H1 (cell line): Measurements from ENCODE around the gene BRAP. TPM values are rescaled to one million over a fixed set of nuclear protein-coding genes. Genes with fewer than 3 reads are reported as not detected.

ENCODE experiments used
- GABPA ChIP-seq: IDR thresholded peaks from 2 replicates; pipeline ENCODE4 v1.6.1; 2011; ENCODE audit warnings: mild to moderate bottlenecking, low read length, moderate library complexity, borderline replicate concordance; ENCODE audit not compliant: insufficient read depth
- POLR2A ChIP-seq, 2 experiments: IDR thresholded peaks; 1 replicate in 1 of 2; 2 replicates in 1 of 2; pipeline ENCODE4 v1.6.1; 2011; ENCODE audit warnings: low read depth in 2 of 2, low read length in 2 of 2, mild to moderate bottlenecking in 2 of 2; ENCODE audit errors: control extremely low read depth in 1 of 2
- RXRA ChIP-seq: IDR thresholded peaks from 2 replicates; pipeline ENCODE4 v1.6.1; 2011; ENCODE audit warnings: low read depth, mild to moderate bottlenecking, low read length, moderate library complexity; ENCODE audit not compliant: insufficient read depth
- YY1 ChIP-seq: IDR thresholded peaks from 2 replicates; pipeline ENCODE4 v1.6.1; 2011; ENCODE audit warnings: low read depth, mild to moderate bottlenecking, low read length
- ZNF274 ChIP-seq: IDR thresholded peaks from 2 replicates; pipeline ENCODE4 v1.7.0; 2012; ENCODE audit warnings: low read length, borderline replicate concordance; ENCODE audit errors: extremely low read depth
- polyA plus RNA-seq, 7 experiments: library from polyadenylated mRNA; depleted of rRNA in 3 of 7; stranded (reverse) in 5 of 7; unstranded in 2 of 7; fragments of >200 nt in 5 of 7; fragments of 200-250 nt in 2 of 7; gene quantifications; 1 replicate in 5 of 7; 2 replicates in 1 of 7; 4 replicates in 1 of 7; pipeline versions ENCODE4 v1.2.1 to v1.2.3, GENCODE V29; 2011 to 2013; ENCODE audit warnings: missing spikeins in 2 of 7, mixed read lengths in 2 of 7
- total RNA-seq: library from RNA; stranded (reverse); fragmentation: NEBNext Ultra II Directional; extraction: Animal tissue kit (Norgen Biotek cat#: 25700); gene quantifications from 2 replicates; pipeline ENCODE4 v1.2.1, GENCODE V29; 2021

BRAP gene
- total and polyA plus RNA-seq, 2 of the 8 experiments (the other 6 are each of a cell fraction or from before 2014, with no cell fraction given): 12.8 to 22.2 TPM

DNA sequence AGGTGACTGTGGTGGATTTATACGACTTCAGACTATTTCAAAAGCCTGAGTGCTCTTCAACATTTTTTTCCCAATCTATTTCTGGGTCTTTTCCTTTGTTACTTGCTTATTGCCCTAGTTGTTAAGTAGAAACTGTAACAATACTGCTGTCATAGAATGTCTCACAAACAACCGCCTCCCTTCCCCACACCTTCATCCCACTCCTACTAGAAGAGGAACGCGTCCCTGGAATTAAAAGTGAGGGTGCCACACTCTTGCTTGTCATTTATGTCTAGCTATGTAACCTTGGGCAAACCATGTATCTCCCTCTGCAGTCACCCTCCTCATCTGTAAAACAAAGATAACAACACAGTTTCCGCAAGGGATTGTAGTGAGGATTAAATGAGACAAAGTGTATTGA, 8.6 kb downstream of the BRAP start (continued):
- no peak for TF ChIP-seq YY1
- no peak for TF ChIP-seq GABPA
- no peak for TF ChIP-seq POLR2A (IDR thresholded peaks at IDR 0.05; ENCODE audit: control extremely low read depth in 1 of 2, low read depth in 2 of 2, low read length in 2 of 2)
- no peak for TF ChIP-seq ZNF274
- no peak for TF ChIP-seq RXRA
- TF ChIP-seq, all 59 proteins: peak for 0
